PC-3 (cell line): ENCODE results near the gene TCF12. TPM values are rescaled to one million over a fixed set of nuclear protein-coding genes. Genes with fewer than 3 reads are reported as not detected.

Source experiments
- ATAC-seq: fragments of 200-7000 bp; cut with Tn5 transposase; 2 replicates; pipeline ENCODE4 v1.9.1; 2020; ENCODE audit warnings: mild to moderate bottlenecking, moderate library complexity
- BruUV-seq: library from RNA; stranded (reverse); fragments of 400-500 nt; replicated peaks from 2 replicates; lab custom pipeline; 2021; lab: Mats Ljungman, UMichigan
- CTCF ChIA-PET: fragments of 300-600 bp; sonication (Branson Sonifier 250); formaldehyde crosslinking; loops from one replicate; lab custom pipeline; 2022; ENCODE audit warnings: antibody characterized with exemption; lab: Charles Lee
- POLR2A ChIA-PET: fragments of 300-600 bp; sonication (Branson Sonifier 250); formaldehyde crosslinking; loops from one replicate; lab custom pipeline; 2022; ENCODE audit warnings: antibody characterized with exemption; ENCODE audit not compliant: unreplicated experiment; lab: Charles Lee
- DNase-seq: peaks from one replicate; pipeline ENCODE4 v3.0.0-alpha.2; 2015
- H2AFZ ChIP-seq: fragments of 300-600 bp; sonication (generic); 2 replicates; pipeline ENCODE4 v1.6.0; 2016; ENCODE audit warnings: antibody characterized with exemption, low read length
- H3F3A ChIP-seq: fragments of 300-600 bp; sonication (generic); one replicate; pipeline ENCODE4 v1.6.0; 2017; ENCODE audit warnings: antibody characterized with exemption, low read length, control low read depth, mild to moderate bottlenecking; ENCODE audit not compliant: unreplicated experiment
- H3K27ac ChIP-seq: fragments of 300-600 bp; sonication (generic); 2 replicates; pipeline ENCODE4 v1.5.1; 2016; ENCODE audit warnings: mild to moderate bottlenecking, low read length
- H3K27me3 ChIP-seq: fragments of 300-600 bp; sonication (generic); 2 replicates; pipeline ENCODE4 v1.6.1; 2016; ENCODE audit warnings: low read length, mixed read lengths
- H3K36me3 ChIP-seq: fragments of 300-600 bp; sonication (generic); 2 replicates; pipeline ENCODE4 v1.6.1; 2016; ENCODE audit warnings: low read depth, mixed run types, low read length, mixed read lengths
- H3K4me1 ChIP-seq: fragments of 300-600 bp; sonication (generic); 2 replicates; pipeline ENCODE4 v1.5.1; 2016; ENCODE audit warnings: low read length; ENCODE audit not compliant: insufficient read depth
- H3K4me2 ChIP-seq: fragments of 300-600 bp; sonication (generic); 2 replicates; pipeline ENCODE4 v1.6.0; 2016; ENCODE audit warnings: low read length
- H3K4me3 ChIP-seq: fragments of 300-600 bp; sonication (generic); 2 replicates; pipeline ENCODE4 v1.5.1; 2016; ENCODE audit warnings: mild to moderate bottlenecking, low read length, mixed read lengths
- H3K79me2 ChIP-seq: fragments of 300-600 bp; sonication (generic); 2 replicates; pipeline ENCODE4 v1.6.1; 2017; ENCODE audit warnings: low read length, mixed read lengths
- H3K9ac ChIP-seq: fragments of 300-600 bp; sonication (generic); 2 replicates; pipeline ENCODE4 v1.6.0; 2016; ENCODE audit warnings: mild to moderate bottlenecking, low read length
- H3K9me2 ChIP-seq: fragments of 300-600 bp; sonication (generic); replicated peaks from 2 replicates; pipeline ENCODE4 v1.6.1; 2016; ENCODE audit warnings: mixed run types, low read length, mixed read lengths
- H3K9me3 ChIP-seq: fragments of 300-600 bp; sonication (generic); 2 replicates; pipeline ENCODE4 v1.6.1; 2016; ENCODE audit warnings: low read length, mixed read lengths
- H4K20me1 ChIP-seq: fragments of 300-600 bp; sonication (generic); 2 replicates; pipeline ENCODE4 v1.6.1; 2016; ENCODE audit warnings: low read length, mixed read lengths
- CTCF ChIP-seq: fragments of 300-600 bp; sonication (generic); conservative IDR thresholded peaks from 2 replicates; pipeline ENCODE4 v1.5.1; 2017; ENCODE audit warnings: antibody characterized with exemption, low read depth, mild to moderate bottlenecking, low read length
- EZH2 ChIP-seq: fragments of 300-600 bp; sonication (generic); IDR thresholded peaks from one replicate; pipeline ENCODE4 v1.6.1; 2017; ENCODE audit warnings: antibody characterized with exemption, mild to moderate bottlenecking, low read length; ENCODE audit not compliant: unreplicated experiment
- EZH2phosphoT487 ChIP-seq: fragments of 300-600 bp; sonication (generic); IDR thresholded peaks from 2 replicates; pipeline ENCODE4 v1.6.1; 2018; ENCODE audit warnings: mild to moderate bottlenecking, antibody characterized with exemption, low read length, borderline replicate concordance
- intact Hi-C: fragments of 100-400 bp; cut with micrococcal nuclease; formaldehyde crosslinking; loops from 2 replicates; pipeline ENCODE4 v1.9.0; 2023
- total RNA-seq: library from RNA; depleted of rRNA; stranded (reverse); fragments of >200 nt; gene quantifications from 2 replicates; pipeline ENCODE4 v1.2.3, GENCODE V29; 2014

TCF12 gene
- total RNA-seq, 1 experiment from 2014 or later: 103 TPM

GRCh38 chr15:57253082-57253481, 334.6 kb downstream of the TCF12 start:
- Histone ChIP-seq H3K9ac (no peak overlapping the region), H3K4me1 (no peaks in the 10 kb centered on the region), H3K4me3 (no peak overlapping the region), H3K27ac (no peak overlapping the region), H3K36me3 (no peaks in the 10 kb centered on the region), H2AFZ (no peak overlapping the region), H3K9me2 (no peaks in the 10 kb centered on the region), H3K27me3 (no peaks in the 10 kb centered on the region), H3K4me2 (no peak overlapping the region), H3F3A (no peaks in the 10 kb centered on the region), H4K20me1 (no peaks in the 10 kb centered on the region), H3K9me3 (no peaks in the 10 kb centered on the region), H3K79me2 (no peaks in the 10 kb centered on the region)
- ChIA-PET POLR2A (no interaction called here), CTCF (no interaction called here)
- no TSS peak for BruUV-seq
- intact Hi-C loops: no loop called here
- no peak for TF ChIP-seq EZH2
- TF ChIP-seq EZH2phosphoT487: no peak
- no peak for TF ChIP-seq CTCF
- ATAC-seq: no peak
- DNase-seq: no peak

- H3K79me2 ChIP-seq: no peaks in the 10 kb centered on the region
- no peaks in the 10 kb centered on the region for H3K27me3 ChIP-seq
- H3K9ac ChIP-seq: no peak overlapping the region
- no peaks in the 10 kb centered on the region for H4K20me1 ChIP-seq
- H2AFZ ChIP-seq: no peak overlapping the region
- ChIA-PET POLR2A (no interaction called here), CTCF (no interaction called here)
- H3K36me3 ChIP-seq: no peaks in the 10 kb centered on the region
- H3K4me1 ChIP-seq: no peaks in the 10 kb centered on the region
- no peak for TF ChIP-seq EZH2
- no peak overlapping the region for H3K27ac ChIP-seq
- H3K4me2 ChIP-seq: no peak overlapping the region
- no peak overlapping the region for H3K4me3 ChIP-seq
- H3K9me3 ChIP-seq: no peaks in the 10 kb centered on the region
- no peak for ATAC-seq
- H3K9me2 ChIP-seq: no peaks in the 10 kb centered on the region
- no TSS peak for BruUV-seq
- H3F3A ChIP-seq: no peaks in the 10 kb centered on the region
- DNase-seq: no peak
- intact Hi-C loops: no loop called here
Measured at GRCh38 chr15:57253500-57253899, 335.1 kb downstream of the TCF12 start.

- no peak for ATAC-seq
- intact Hi-C loops: no loop called here
- H3K79me2 ChIP-seq: no peaks in the 10 kb centered on the region
- H3K9ac ChIP-seq: no peak overlapping the region
- H3K4me1 ChIP-seq: no peaks in the 10 kb centered on the region
- TF ChIP-seq EZH2phosphoT487 (no peak), EZH2 (no peak), CTCF (no peak)
- H3K27ac ChIP-seq: no peak overlapping the region
- no peak overlapping the region for H3K4me3 ChIP-seq
- no peaks in the 10 kb centered on the region for H3K27me3 ChIP-seq
- no peaks in the 10 kb centered on the region for H3K9me3 ChIP-seq
- H2AFZ ChIP-seq: no peak overlapping the region
- H3F3A ChIP-seq: no peaks in the 10 kb centered on the region
- no peaks in the 10 kb centered on the region for H4K20me1 ChIP-seq
- BruUV-seq: no TSS peak
- CTCF ChIA-PET: no interaction called here
- no peaks in the 10 kb centered on the region for H3K36me3 ChIP-seq
- H3K9me2 ChIP-seq: no peaks in the 10 kb centered on the region
- DNase-seq: no peak
- POLR2A ChIA-PET: no interaction called here
- H3K4me2 ChIP-seq: no peak overlapping the region
Measured at GRCh38 chr15:57255751-57256341, 337.4 kb downstream of the TCF12 start.
